ENCODE data around the gene VSTM5.
"Not testable (repeated sequence)": the region's sequence is repeated elsewhere in the genome, so short reads cannot be mapped to it uniquely, and the experiment has no call there.

VSTM5 gene

GRCh38 chr11:93796441-93797231 is 53.8 kb downstream of the VSTM5 start:
- no peak for DNase-seq

- no peak for DNase-seq
Observed at GRCh38 chr11:93791493-93791892, 58.9 kb downstream of the VSTM5 start.

- no peak for DNase-seq
Observed at GRCh38 chr11:93784935-93785360, 65.5 kb downstream of the VSTM5 start.

- peak; percentile 34 to 97 (median 88) for DNase-seq
Observed at GRCh38 chr11:93784145-93784934, 66.1 kb downstream of the VSTM5 start, which contains the start of gene MED17. MED17 (plus strand) TSS chr11:93784282; CDS start chr11:93784514, 232 bp downstream.

- peak in 2 of 51 donors; percentile 41 to 64 for DNase-seq
Observed at GRCh38 chr11:93783765-93784144, 66.7 kb downstream of the VSTM5 start.

GRCh38 chr11:93783362-93783761 is 67.1 kb downstream of the VSTM5 start:
- no peak for DNase-seq

GRCh38 chr11:93775289-93775688 is 75.1 kb downstream of the VSTM5 start:
- no peak for DNase-seq

GRCh38 chr11:93774560-93774959 is 75.9 kb downstream of the VSTM5 start:
- DNase-seq: not testable (repeated sequence)

- no peak for DNase-seq
Observed at GRCh38 chr11:93773601-93774200, 76.7 kb downstream of the VSTM5 start.

- no peak for DNase-seq
Observed at GRCh38 chr11:93773045-93773477, 77.4 kb downstream of the VSTM5 start.

GRCh38 chr11:93772123-93772522 is 78.3 kb downstream of the VSTM5 start:
- no peak for DNase-seq

GRCh38 chr11:93770160-93770559 is 80.3 kb downstream of the VSTM5 start:
- no peak for DNase-seq

Measured in hypothalamus (tissue), 51 donors.